Effector memory CD8-positive, alpha-beta T cell (primary cell): ENCODE data around the gene LRP1B.

Experiments used
- ATAC-seq: fragments of 150-1000 bp; cut with Tn5 transposase; replicated peaks from 2 replicates; pipeline ENCODE4 v1.10.0; 2021; ENCODE audit warnings: mild to moderate bottlenecking, moderate library complexity
- DNase-seq, 3 experiments: peaks; one replicate each; pipeline ENCODE4 v3.0.0; 2021
- H3K27ac Mint-ChIP-seq, 2 donors: one replicate each; pipeline ENCODE4 v1.8.0; 2022; ENCODE audit warnings: mild to moderate bottlenecking in 2 of 2, mixed read lengths in 2 of 2, moderate library complexity in 2 of 2
- H3K27me3 Mint-ChIP-seq, 2 donors: one replicate each; pipeline ENCODE4 v1.8.0; 2022; ENCODE audit warnings: mixed read lengths in 2 of 2
- H3K36me3 Mint-ChIP-seq: one replicate; pipeline ENCODE4 v1.8.0; 2022; ENCODE audit warnings: mild to moderate bottlenecking, moderate library complexity, mixed read lengths; ENCODE audit not compliant: insufficient read depth
- H3K4me1 Mint-ChIP-seq, 2 donors: one replicate each; pipeline ENCODE4 v1.8.0; 2022; ENCODE audit warnings: low read depth in 2 of 2, mixed read lengths in 2 of 2
- H3K4me3 Mint-ChIP-seq, 2 donors: one replicate each; pipeline ENCODE4 v1.8.0; 2022; ENCODE audit warnings: mild to moderate bottlenecking in 2 of 2, mixed read lengths in 2 of 2, moderate library complexity in 2 of 2
- H3K9me3 Mint-ChIP-seq, 2 donors: one replicate each; pipeline ENCODE4 v1.8.0; 2022; ENCODE audit warnings: mixed read lengths in 2 of 2

The LRP1B gene

DNA sequence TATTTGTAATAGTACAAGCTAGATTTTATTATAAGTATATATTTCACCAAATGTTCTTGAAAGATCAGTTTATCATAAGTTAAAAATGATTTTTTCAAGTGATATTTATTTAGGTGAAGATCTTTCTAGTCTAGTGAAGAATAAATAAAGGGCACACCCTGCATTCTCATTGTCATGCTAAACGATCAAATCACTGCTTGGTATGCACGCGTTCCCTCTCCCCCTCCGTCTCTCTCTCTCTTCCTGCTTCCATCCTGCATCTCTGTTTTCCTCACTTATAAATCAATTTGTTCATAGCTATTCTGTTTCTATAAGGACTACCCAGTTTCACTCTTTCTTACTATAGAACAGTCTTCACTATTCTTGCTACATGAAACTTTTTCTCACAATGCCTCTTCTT lies 1067.4 kb downstream of the LRP1B start:
- DNase-seq (no peak), ATAC-seq (no peak)
- H3K4me3 Mint-ChIP-seq, result no peak overlapping the region
- H3K27me3 Mint-ChIP-seq, result no peaks in the 10 kb centered on the region
- H3K27ac Mint-ChIP-seq, result no peak overlapping the region
- H3K4me1 Mint-ChIP-seq, result no peaks in the 10 kb centered on the region
- H3K9me3 Mint-ChIP-seq, result peaks cover 0 to 16% of the 10 kb centered on the region in 2 donors
- H3K36me3 Mint-ChIP-seq, result no peaks in the 10 kb centered on the region

DNA sequence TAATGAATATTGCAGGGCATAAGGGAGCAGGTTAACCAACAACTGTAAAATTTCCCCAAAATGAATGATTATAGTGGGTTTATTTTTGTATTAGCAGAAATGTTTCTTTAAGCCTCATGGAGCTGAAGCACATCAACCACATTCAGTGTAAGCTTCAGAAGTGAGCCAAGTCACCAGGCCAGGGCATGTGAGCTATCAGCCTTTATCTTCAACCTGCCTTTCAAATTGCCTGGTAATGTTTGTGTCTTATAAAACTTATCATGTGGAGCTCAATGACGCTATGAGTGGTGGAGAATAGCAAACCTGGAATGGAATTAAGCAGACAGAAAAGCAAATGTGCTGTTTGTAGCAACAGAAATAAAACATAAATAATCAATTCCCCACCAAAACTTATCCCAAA lies 1068.4 kb downstream of the LRP1B start:
- no peaks in the 10 kb centered on the region for H3K36me3 Mint-ChIP-seq
- H3K27ac Mint-ChIP-seq, result no peak overlapping the region
- peaks cover 0 to 12% of the 10 kb centered on the region in 2 donors for H3K9me3 Mint-ChIP-seq
- DNase-seq (no peak), ATAC-seq (no peak)
- H3K4me1 Mint-ChIP-seq, result no peaks in the 10 kb centered on the region
- no peak overlapping the region for H3K4me3 Mint-ChIP-seq
- no peaks in the 10 kb centered on the region for H3K27me3 Mint-ChIP-seq

DNA sequence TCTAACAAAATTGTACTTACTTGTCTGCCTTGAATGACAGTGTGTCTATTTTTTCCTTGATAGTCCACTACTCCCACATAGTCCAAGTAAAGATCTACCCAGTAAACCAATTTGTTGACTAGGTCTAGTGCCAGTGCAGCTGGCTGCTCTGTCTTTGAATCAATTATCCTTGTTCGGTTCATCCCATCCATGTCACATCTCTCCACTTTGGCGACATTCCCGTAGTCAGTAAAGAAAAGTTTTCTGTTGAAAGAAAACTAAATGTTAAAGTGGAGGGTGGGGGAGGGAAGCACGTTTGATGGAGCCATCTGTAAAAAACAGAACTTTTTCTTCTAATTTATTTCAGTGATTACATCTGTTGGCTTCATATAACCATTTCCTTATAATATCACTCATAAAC lies 1068.8 kb downstream of the LRP1B start:
- Mint-ChIP-seq H3K27ac (no peak overlapping the region), H3K4me1 (no peaks in the 10 kb centered on the region), H3K9me3 (peaks cover 0 to 10% of the 10 kb centered on the region in 2 donors), H3K27me3 (no peaks in the 10 kb centered on the region), H3K36me3 (no peaks in the 10 kb centered on the region), H3K4me3 (no peak overlapping the region)
- no peak for ATAC-seq
- DNase-seq, result no peak

DNA sequence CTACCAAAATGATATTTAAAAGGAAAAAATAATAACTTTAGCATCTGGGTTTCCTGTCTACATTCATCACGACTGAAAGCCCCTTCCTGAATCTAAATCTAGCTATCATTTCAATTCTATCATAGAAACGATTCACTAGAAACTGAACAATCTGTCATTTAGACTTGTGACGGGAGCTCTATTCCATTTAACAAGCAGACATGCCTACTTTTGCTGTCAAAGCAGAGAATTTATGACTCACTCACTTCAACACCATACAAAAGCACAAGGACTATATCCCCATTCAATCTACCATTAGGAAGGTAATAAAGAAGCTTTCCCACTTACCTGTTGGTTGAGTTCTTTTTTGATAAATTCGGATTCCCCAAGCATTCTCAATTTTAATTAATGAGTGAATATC lies 1072.3 kb downstream of the LRP1B start:
- Mint-ChIP-seq H3K27ac (no peak overlapping the region), H3K4me3 (no peak overlapping the region), H3K9me3 (peaks cover 0 to 2% of the 10 kb centered on the region in 2 donors), H3K36me3 (no peaks in the 10 kb centered on the region), H3K4me1 (no peaks in the 10 kb centered on the region), H3K27me3 (no peaks in the 10 kb centered on the region)
- ATAC-seq, result no peak
- no peak for DNase-seq

DNA sequence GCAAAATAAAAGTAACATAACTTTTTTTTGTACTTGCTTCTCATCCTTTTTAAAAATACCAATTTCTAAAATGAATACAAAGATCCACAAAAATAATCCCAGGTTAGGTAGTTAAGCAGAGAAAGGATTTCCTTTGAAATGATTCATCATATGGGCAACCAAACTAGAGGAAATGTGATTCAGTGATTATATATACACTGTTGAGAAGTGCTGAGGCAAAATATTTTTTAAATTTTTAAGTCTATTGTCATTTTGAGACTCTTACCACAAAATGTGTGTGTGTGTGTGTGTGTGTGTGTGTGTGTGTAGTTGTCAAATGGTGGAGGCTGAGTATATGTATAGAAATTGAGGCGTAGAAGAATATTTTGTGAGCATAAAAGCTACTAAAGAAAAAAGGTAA lies 1075.3 kb downstream of the LRP1B start:
- no peak overlapping the region for H3K4me3 Mint-ChIP-seq
- DNase-seq, result no peak
- ATAC-seq, result no peak
- no peaks in the 10 kb centered on the region for H3K9me3 Mint-ChIP-seq
- H3K36me3 Mint-ChIP-seq, result no peaks in the 10 kb centered on the region
- no peaks in the 10 kb centered on the region for H3K27me3 Mint-ChIP-seq
- H3K27ac Mint-ChIP-seq, result no peak overlapping the region
- H3K4me1 Mint-ChIP-seq, result no peaks in the 10 kb centered on the region

DNA sequence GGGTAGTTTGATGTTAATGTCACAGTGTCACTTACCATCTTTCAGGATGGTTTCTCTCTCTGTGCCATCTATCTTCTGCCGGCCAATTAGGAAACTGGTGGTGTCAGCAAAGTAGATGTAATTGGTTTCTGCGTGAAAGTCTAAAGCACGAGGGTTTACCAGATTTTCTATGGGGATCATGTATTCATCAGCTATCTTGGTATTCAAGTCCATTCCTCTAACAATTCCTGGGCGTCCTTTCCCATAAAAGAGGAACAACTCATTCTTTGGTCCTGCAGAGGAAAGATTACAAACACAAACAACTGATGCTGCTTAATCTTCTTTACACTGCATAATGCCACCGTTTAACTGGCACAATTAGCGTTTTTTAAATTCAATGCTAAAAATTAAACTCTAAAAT lies 1081.9 kb downstream of the LRP1B start:
- H3K4me3 Mint-ChIP-seq, result no peak overlapping the region
- H3K36me3 Mint-ChIP-seq, result no peaks in the 10 kb centered on the region
- DNase-seq (no peak), ATAC-seq (no peak)
- H3K27me3 Mint-ChIP-seq, result no peaks in the 10 kb centered on the region
- no peaks in the 10 kb centered on the region for H3K4me1 Mint-ChIP-seq
- no peak overlapping the region for H3K27ac Mint-ChIP-seq
- H3K9me3 Mint-ChIP-seq, result peaks cover 0 to 4% of the 10 kb centered on the region in 2 donors

DNA sequence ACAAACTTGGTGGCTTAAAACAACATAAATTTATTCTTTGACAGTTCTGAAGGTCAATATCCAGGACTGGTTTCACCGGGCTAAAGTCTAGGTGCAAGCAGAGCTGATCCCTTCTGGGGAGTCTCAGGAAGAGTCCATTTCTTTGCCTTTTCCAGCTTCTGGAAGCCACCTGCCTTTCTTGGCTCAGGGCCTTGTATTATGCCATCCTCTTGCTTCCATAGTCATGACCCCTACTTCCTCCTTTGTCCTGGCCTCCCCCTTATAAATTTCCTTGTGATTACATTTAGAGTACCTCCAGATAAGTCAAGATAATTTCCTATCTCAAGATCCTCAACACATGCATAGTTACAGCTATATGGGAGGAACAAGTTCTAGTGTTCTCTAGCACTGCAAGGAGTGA lies 1089.5 kb downstream of the LRP1B start:
- Mint-ChIP-seq H3K9me3 (peaks cover 0 to 3% of the 10 kb centered on the region in 2 donors), H3K36me3 (peaks cover 2% of the 10 kb centered on the region), H3K27ac (no peak overlapping the region), H3K27me3 (no peaks in the 10 kb centered on the region), H3K4me3 (no peak overlapping the region), H3K4me1 (no peaks in the 10 kb centered on the region)
- ATAC-seq (no peak), DNase-seq (no peak)

DNA sequence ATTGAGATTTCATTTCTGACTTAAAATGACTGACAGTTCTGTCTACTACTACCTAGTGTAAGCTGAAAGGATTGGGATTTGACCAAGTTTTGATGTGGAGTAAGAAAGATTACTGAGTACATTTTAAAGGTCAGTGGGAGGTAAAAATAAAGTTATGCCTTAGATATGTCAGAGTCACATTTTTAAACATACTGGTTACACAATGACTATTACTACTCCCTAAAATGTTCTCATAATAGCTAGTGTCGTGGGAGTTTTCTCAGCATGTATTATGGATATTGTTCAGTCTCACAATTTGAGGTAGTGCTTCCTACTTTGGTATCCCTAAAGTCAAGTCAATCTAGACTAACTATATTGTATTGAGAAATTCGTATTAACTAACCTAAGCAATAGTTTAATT lies 1092.5 kb downstream of the LRP1B start:
- Mint-ChIP-seq H3K27me3 (no peaks in the 10 kb centered on the region), H3K36me3 (peaks cover 2% of the 10 kb centered on the region), H3K27ac (no peak overlapping the region), H3K4me1 (no peaks in the 10 kb centered on the region), H3K4me3 (no peak overlapping the region), H3K9me3 (peaks cover 0 to 5% of the 10 kb centered on the region in 2 donors)
- no peak for DNase-seq
- ATAC-seq, result no peak

DNA sequence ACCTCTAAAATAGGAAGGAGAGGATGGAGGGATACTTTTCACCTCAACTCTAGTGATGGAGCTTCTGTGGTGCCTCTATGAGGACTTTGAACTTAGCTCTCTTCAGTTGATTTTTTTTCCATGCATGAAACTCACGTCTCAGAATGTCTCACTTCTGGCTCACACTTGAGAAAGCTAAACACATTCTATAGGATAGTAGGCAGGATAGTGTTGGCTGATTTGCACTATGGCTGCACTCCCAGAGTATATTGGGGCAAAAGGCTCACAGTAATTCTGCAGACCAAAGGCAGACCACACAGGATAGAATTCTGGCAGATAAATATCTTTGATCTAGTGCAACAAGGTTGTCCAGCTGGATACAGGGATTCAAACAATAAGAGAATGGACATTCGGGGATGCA lies 1093.5 kb downstream of the LRP1B start:
- Mint-ChIP-seq H3K9me3 (peaks cover 0 to 5% of the 10 kb centered on the region in 2 donors), H3K27me3 (no peaks in the 10 kb centered on the region), H3K4me1 (no peaks in the 10 kb centered on the region), H3K36me3 (peaks cover 4% of the 10 kb centered on the region), H3K27ac (no peak overlapping the region), H3K4me3 (no peak overlapping the region)
- no peak for DNase-seq
- ATAC-seq, result no peak

DNA sequence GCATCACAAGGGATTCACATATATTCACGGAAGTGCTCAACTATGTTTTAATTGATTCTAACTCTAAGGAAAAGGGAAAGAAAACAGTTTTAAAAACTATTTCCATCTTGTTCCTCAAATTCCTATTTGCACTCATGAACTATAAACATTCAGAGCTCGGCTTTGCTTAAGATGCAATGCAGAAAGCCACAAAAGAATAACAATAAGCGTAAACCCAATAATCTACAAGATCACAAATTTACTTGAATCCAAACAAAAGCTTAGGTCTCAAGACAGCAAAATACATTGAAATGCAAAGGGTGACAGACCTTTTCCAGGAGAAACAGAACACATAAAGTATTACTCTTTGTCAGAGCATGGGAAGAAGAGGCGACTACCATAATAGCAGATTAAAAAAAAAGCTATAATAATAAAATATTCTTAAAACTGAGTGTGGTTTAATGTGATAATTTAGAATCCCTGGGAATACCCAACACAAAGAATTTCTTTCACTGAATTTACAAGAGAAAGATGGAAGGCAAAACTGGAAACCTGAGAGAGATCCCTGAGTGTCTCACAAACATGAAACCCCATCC lies 1094.9 kb downstream of the LRP1B start:
- Mint-ChIP-seq H3K9me3 (peaks cover 0 to 6% of the 10 kb centered on the region in 2 donors), H3K36me3 (peaks cover 2% of the 10 kb centered on the region), H3K4me3 (no peak overlapping the region), H3K27ac (no peak overlapping the region), H3K4me1 (no peaks in the 10 kb centered on the region), H3K27me3 (no peaks in the 10 kb centered on the region)
- DNase-seq, result no peak
- ATAC-seq, result no peak

DNA sequence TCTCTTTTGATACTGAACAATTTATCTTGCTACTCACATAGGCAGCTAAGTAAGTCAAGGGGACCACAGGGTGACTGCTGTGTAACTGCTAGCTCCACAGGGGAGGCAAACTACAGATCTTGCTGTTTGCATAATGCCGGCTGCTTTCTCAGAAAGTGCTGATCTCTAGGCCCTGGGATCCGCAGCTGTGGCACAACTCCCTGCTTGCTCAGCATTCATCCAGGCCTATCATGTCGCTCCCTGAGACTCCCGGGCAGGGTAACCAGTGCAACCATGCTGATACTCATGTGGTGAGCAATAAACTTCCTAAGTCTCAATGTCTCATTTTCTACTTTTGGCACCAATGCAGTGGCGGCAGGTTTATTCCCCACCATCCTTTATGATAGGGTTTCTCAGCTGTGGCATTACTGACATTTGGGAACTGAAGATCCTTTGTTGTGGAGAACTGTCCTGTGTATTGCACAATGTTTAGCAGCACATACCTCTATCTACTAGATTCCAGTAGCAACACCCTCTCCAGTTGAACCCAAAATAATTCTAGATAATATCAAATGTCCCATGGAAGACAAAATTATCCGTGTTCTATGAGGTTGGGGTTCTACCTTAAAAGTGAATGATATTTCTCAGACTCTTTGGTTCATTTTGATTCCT lies 1101.3 kb downstream of the LRP1B start:
- Mint-ChIP-seq H3K27ac (no peak overlapping the region), H3K36me3 (peaks cover 2% of the 10 kb centered on the region), H3K9me3 (peaks cover 8% of the 10 kb centered on the region in 2 donors), H3K27me3 (no peaks in the 10 kb centered on the region), H3K4me1 (no peaks in the 10 kb centered on the region), H3K4me3 (no peak overlapping the region)
- DNase-seq, result no peak
- no peak for ATAC-seq

DNA sequence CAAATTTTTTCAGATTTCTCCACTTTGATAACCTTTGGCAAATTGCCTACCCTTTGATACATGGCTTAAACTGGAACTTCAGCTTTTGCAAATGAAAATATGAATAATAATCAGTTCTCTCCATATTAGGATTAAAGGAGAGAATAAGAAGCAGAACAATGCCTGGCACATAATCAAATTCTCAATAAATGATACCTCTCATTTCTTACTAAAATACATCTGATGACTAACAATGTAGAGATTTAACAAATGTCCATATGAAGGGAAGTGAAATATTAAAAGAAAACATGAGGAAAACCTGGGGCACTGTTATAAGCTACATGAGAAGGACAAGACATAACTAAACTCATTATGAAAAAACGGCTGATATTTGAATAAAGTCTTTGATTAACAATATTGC lies 1103.6 kb downstream of the LRP1B start:
- Mint-ChIP-seq H3K27me3 (no peaks in the 10 kb centered on the region), H3K36me3 (no peaks in the 10 kb centered on the region), H3K27ac (no peak overlapping the region), H3K4me1 (no peaks in the 10 kb centered on the region), H3K4me3 (no peak overlapping the region), H3K9me3 (peaks cover 8 to 10% of the 10 kb centered on the region in 2 donors)
- no peak for DNase-seq
- no peak for ATAC-seq

DNA sequence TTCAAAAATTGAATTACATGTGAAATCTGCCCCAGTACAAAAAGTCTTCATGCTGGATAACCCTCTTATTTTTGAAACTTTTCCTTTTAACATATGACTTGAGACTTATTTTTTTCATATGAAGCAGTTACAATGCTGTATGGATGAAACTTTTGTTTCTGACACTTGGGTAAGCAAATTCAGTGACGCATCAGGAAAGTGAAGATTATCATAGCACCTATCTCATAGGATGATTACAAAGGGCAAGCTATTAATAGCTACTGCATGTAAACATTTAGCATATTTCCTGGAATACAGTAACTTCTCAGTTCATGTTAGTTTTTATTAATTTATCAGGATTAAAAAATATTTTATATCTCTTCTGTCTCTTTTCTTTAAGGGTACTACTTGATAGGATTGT lies 1109.2 kb downstream of the LRP1B start:
- no peak for ATAC-seq
- peaks cover 0 to 8% of the 10 kb centered on the region in 2 donors for H3K9me3 Mint-ChIP-seq
- H3K36me3 Mint-ChIP-seq, result no peaks in the 10 kb centered on the region
- no peaks in the 10 kb centered on the region for H3K27me3 Mint-ChIP-seq
- no peak overlapping the region for H3K27ac Mint-ChIP-seq
- DNase-seq, result no peak
- no peak overlapping the region for H3K4me3 Mint-ChIP-seq
- H3K4me1 Mint-ChIP-seq, result no peaks in the 10 kb centered on the region

DNA sequence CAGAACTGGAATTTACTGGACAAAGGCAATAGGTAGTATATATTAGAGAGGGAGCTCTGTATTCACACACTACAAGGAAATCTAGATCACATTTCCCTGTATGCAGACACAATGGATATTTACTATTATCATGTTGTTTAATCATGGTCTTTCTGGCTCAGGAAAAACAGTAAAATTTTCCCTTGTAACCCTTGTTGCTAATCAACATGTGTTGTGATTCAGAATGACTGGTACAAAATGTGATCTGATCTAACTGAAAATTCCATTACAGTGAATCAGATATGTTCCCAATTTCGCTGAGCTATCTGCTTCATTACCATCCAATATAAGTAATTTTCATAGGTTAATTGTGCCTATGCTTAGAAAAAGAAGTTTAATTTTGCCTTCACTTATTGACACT lies 1109.7 kb downstream of the LRP1B start:
- H3K27ac Mint-ChIP-seq, result no peak overlapping the region
- no peak for ATAC-seq
- no peaks in the 10 kb centered on the region for H3K36me3 Mint-ChIP-seq
- H3K9me3 Mint-ChIP-seq, result peaks cover 0 to 8% of the 10 kb centered on the region in 2 donors
- DNase-seq, result no peak
- H3K4me3 Mint-ChIP-seq, result no peak overlapping the region
- no peaks in the 10 kb centered on the region for H3K4me1 Mint-ChIP-seq
- no peaks in the 10 kb centered on the region for H3K27me3 Mint-ChIP-seq
